Skeletal muscle cell (primary cell): ENCODE results near the gene ITGA1.
A peak's percentile ranks its signal among the peaks of the same experiment; 100 is the strongest.
"Not testable (repeated sequence)": the region's sequence is repeated elsewhere in the genome, so short reads cannot be mapped to it uniquely, and the experiment has no call there.

Experiments
- DNase-seq: peaks from one replicate; pipeline ENCODE4 v3.0.0-alpha.2; 2010; ENCODE audit warnings: low read depth
- H3K4me3 ChIP-seq: 2 replicates; pipeline ENCODE4 v1.5.1; 2011; ENCODE audit warnings: low read depth, mild to moderate bottlenecking, control low read depth, low read length, moderate library complexity

Gene ITGA1

GRCh38 chr5:52818807-52819206 is 31.1 kb downstream of the ITGA1 start:
- not testable (repeated sequence) for H3K4me3 ChIP-seq, DNase-seq

GRCh38 chr5:52821901-52822300 is 34.2 kb downstream of the ITGA1 start:
- DNase-seq: no peak
- no peak overlapping the region for H3K4me3 ChIP-seq

- H3K4me3 ChIP-seq: no peak overlapping the region
- DNase-seq: peak; percentile 65
Measured at GRCh38 chr5:52822437-52822836, 34.7 kb downstream of the ITGA1 start.

GRCh38 chr5:52824827-52825226 is 37.1 kb downstream of the ITGA1 start:
- H3K4me3 ChIP-seq: no peak overlapping the region
- DNase-seq: no peak

GRCh38 chr5:52825826-52826225 is 38.1 kb downstream of the ITGA1 start:
- no peak for DNase-seq
- no peak overlapping the region for H3K4me3 ChIP-seq

- DNase-seq: no peak
- no peak overlapping the region for H3K4me3 ChIP-seq
Measured at GRCh38 chr5:52827815-52828214, 40.1 kb downstream of the ITGA1 start.

GRCh38 chr5:52829664-52830063 is 41.9 kb downstream of the ITGA1 start:
- no peak overlapping the region for H3K4me3 ChIP-seq
- no peak for DNase-seq

- H3K4me3 ChIP-seq: no peak overlapping the region
- DNase-seq: no peak
Measured at GRCh38 chr5:52830650-52831049, 42.9 kb downstream of the ITGA1 start.

GRCh38 chr5:52831786-52832511 is 44.2 kb downstream of the ITGA1 start:
- H3K4me3 ChIP-seq: no peak overlapping the region
- DNase-seq: no peak

GRCh38 chr5:52834320-52834719 is 46.6 kb downstream of the ITGA1 start:
- no peak for DNase-seq
- no peak overlapping the region for H3K4me3 ChIP-seq

- DNase-seq: no peak
- no peak overlapping the region for H3K4me3 ChIP-seq
Measured at GRCh38 chr5:52837068-52837467, 49.4 kb downstream of the ITGA1 start.

- no peak overlapping the region for H3K4me3 ChIP-seq
- DNase-seq: no peak
Measured at GRCh38 chr5:52837591-52838001, 49.9 kb downstream of the ITGA1 start.

GRCh38 chr5:52838326-52839015 is 50.8 kb downstream of the ITGA1 start:
- DNase-seq: no peak
- H3K4me3 ChIP-seq: no peak overlapping the region

GRCh38 chr5:52839285-52839684 is 51.6 kb downstream of the ITGA1 start:
- DNase-seq: no peak
- H3K4me3 ChIP-seq: no peak overlapping the region

GRCh38 chr5:52840277-52841050 is 52.7 kb downstream of the ITGA1 start:
- no peak overlapping the region for H3K4me3 ChIP-seq
- no peak for DNase-seq

- no peak for DNase-seq
- H3K4me3 ChIP-seq: no peak overlapping the region
Measured at GRCh38 chr5:52841114-52841513, 53.4 kb downstream of the ITGA1 start.

- H3K4me3 ChIP-seq: no peak overlapping the region
- DNase-seq: no peak
Measured at GRCh38 chr5:52842111-52842510, 54.4 kb downstream of the ITGA1 start.

GRCh38 chr5:52844885-52845284 is 57.2 kb downstream of the ITGA1 start:
- peak; percentile 21 for DNase-seq
- H3K4me3 ChIP-seq: no peak overlapping the region

- DNase-seq: no peak
- no peak overlapping the region for H3K4me3 ChIP-seq
Measured at GRCh38 chr5:52846182-52846842, 58.6 kb downstream of the ITGA1 start.

- DNase-seq, H3K4me3 ChIP-seq: not testable (repeated sequence)
Measured at GRCh38 chr5:52848688-52849087, 61.0 kb downstream of the ITGA1 start.
